ENCODE data around the gene SIN3A.
"Not testable (repeated sequence)": the region's sequence is repeated elsewhere in the genome, so short reads cannot be mapped to it uniquely, and the experiment has no call there.

Gene SIN3A

GRCh38 chr15:75346796-75347221 lies 104.7 kb downstream of the SIN3A start, which contains the start of gene NEIL1:
TSS of gene NEIL1 (plus strand) at chr15:75347039. CDS start at chr15:75348906, 1,867 bp downstream.
- no peaks in the 10 kb centered on the region for H3K9me2 ChIP-seq (replicated peaks; ENCODE audit: low read depth, low read length)
- TF ChIP-seq EZH2phosphoT487 (IDR thresholded peaks at IDR 0.05; ENCODE audit: borderline replicate concordance): no peak
- TF ChIP-seq CTCF (conservative IDR thresholded peaks at IDR 0.05; ENCODE audit: low read length): no peak
- peaks cover 16% of the 10 kb centered on the region; the same call in 1 of the 2 replicates for H3K9me3 ChIP-seq (ENCODE audit: insufficient read depth, low read depth, low read length)
- H3K27me3 ChIP-seq (ENCODE audit: insufficient read depth, low read length, poor library complexity, severe bottlenecking): no peaks in the 10 kb centered on the region
- H2AFZ ChIP-seq (ENCODE audit: low read length): no peak within 1 kb of the TSS
- H3K9ac ChIP-seq (ENCODE audit: low read depth, low read length, poor library complexity, severe bottlenecking): no peak within 1 kb of the TSS
- H3F3A ChIP-seq (ENCODE audit: low read depth): no peaks in the 10 kb centered on the region; the same call in 1 of the 2 replicates
- no peaks in the 10 kb centered on the region for H3K79me2 ChIP-seq (ENCODE audit: insufficient read depth, low read length)
- H4K20me1 ChIP-seq (ENCODE audit: insufficient read depth, low read length, poor library complexity, severe bottlenecking): no peaks in the 10 kb centered on the region
- no peak within 1 kb of the TSS for H3K4me2 ChIP-seq (ENCODE audit: low read depth, low read length, poor library complexity, severe bottlenecking)
- H3K4me1 ChIP-seq (ENCODE audit: insufficient read depth, low read length, poor library complexity, severe bottlenecking): peaks cover 26% of the 10 kb centered on the region
- no peak within 1 kb of the TSS for H3K4me3 ChIP-seq (ENCODE audit: low read length, poor library complexity, severe bottlenecking)
- no peaks in the 10 kb centered on the region for H3K36me3 ChIP-seq (ENCODE audit: insufficient read depth, low read length)

- H3K27me3 ChIP-seq (ENCODE audit: insufficient read depth, low read length, poor library complexity, severe bottlenecking); H3K9ac ChIP-seq (ENCODE audit: low read depth, low read length, poor library complexity, severe bottlenecking); H3K4me2 ChIP-seq (ENCODE audit: low read depth, low read length, poor library complexity, severe bottlenecking): not testable (repeated sequence)
Observed at GRCh38 chr15:75343953-75344352, 107.5 kb downstream of the SIN3A start.

GRCh38 chr15:75342221-75342620 lies 109.3 kb downstream of the SIN3A start:
- Histone ChIP-seq H3K9me2 (replicated peaks; ENCODE audit: low read depth, low read length) (no peaks in the 10 kb centered on the region), H4K20me1 (ENCODE audit: insufficient read depth, low read length, poor library complexity, severe bottlenecking) (no peaks in the 10 kb centered on the region), H3K36me3 (ENCODE audit: insufficient read depth, low read length) (no peaks in the 10 kb centered on the region), H2AFZ (ENCODE audit: low read length) (no peak overlapping the region), H3F3A (ENCODE audit: low read depth) (no peaks in the 10 kb centered on the region; the same call in 1 of the 2 replicates), H3K4me3 (ENCODE audit: low read length, poor library complexity, severe bottlenecking) (no peak overlapping the region), H3K4me1 (ENCODE audit: insufficient read depth, low read length, poor library complexity, severe bottlenecking) (no peaks in the 10 kb centered on the region), H3K9me3 (ENCODE audit: insufficient read depth, low read depth, low read length) (no peaks in the 10 kb centered on the region), H3K27me3 (ENCODE audit: insufficient read depth, low read length, poor library complexity, severe bottlenecking) (no peaks in the 10 kb centered on the region), H3K4me2 (ENCODE audit: low read depth, low read length, poor library complexity, severe bottlenecking) (no peak overlapping the region), H3K9ac (ENCODE audit: low read depth, low read length, poor library complexity, severe bottlenecking) (no peak overlapping the region), H3K79me2 (ENCODE audit: insufficient read depth, low read length) (peaks cover under 1% of the 10 kb centered on the region; the same call in 1 of the 2 replicates)
- TF ChIP-seq EZH2phosphoT487 (IDR thresholded peaks at IDR 0.05; ENCODE audit: borderline replicate concordance): no peak
- TF ChIP-seq CTCF (conservative IDR thresholded peaks at IDR 0.05; ENCODE audit: low read length): no peak

More at GRCh38 chr15:75343953-75344352, 107.5 kb downstream of the SIN3A start:
- not testable (repeated sequence) for H3K9me2 ChIP-seq (replicated peaks; ENCODE audit: low read depth, low read length); H3F3A ChIP-seq (ENCODE audit: low read depth); H3K36me3 ChIP-seq (ENCODE audit: insufficient read depth, low read length); H3K4me3 ChIP-seq (ENCODE audit: low read length, poor library complexity, severe bottlenecking); H4K20me1 ChIP-seq (ENCODE audit: insufficient read depth, low read length, poor library complexity, severe bottlenecking); H2AFZ ChIP-seq (ENCODE audit: low read length); H3K9me3 ChIP-seq (ENCODE audit: insufficient read depth, low read depth, low read length); H3K79me2 ChIP-seq (ENCODE audit: insufficient read depth, low read length); H3K4me1 ChIP-seq (ENCODE audit: insufficient read depth, low read length, poor library complexity, severe bottlenecking)

GRCh38 chr15:75339531-75340240 lies 111.8 kb downstream of the SIN3A start:
- no peak overlapping the region for H3K9ac ChIP-seq (ENCODE audit: low read depth, low read length, poor library complexity, severe bottlenecking)
- H3F3A ChIP-seq (ENCODE audit: low read depth): no peaks in the 10 kb centered on the region
- H3K36me3 ChIP-seq (ENCODE audit: insufficient read depth, low read length): no peaks in the 10 kb centered on the region
- H4K20me1 ChIP-seq (ENCODE audit: insufficient read depth, low read length, poor library complexity, severe bottlenecking): no peaks in the 10 kb centered on the region
- H3K9me3 ChIP-seq (ENCODE audit: insufficient read depth, low read depth, low read length): no peaks in the 10 kb centered on the region
- no peaks in the 10 kb centered on the region for H3K9me2 ChIP-seq (replicated peaks; ENCODE audit: low read depth, low read length)
- TF ChIP-seq CTCF (conservative IDR thresholded peaks at IDR 0.05; ENCODE audit: low read length): no peak
- no peak for TF ChIP-seq EZH2phosphoT487 (IDR thresholded peaks at IDR 0.05; ENCODE audit: borderline replicate concordance)
- no peaks in the 10 kb centered on the region for H3K27me3 ChIP-seq (ENCODE audit: insufficient read depth, low read length, poor library complexity, severe bottlenecking)
- H3K79me2 ChIP-seq (ENCODE audit: insufficient read depth, low read length): peaks cover 16% of the 10 kb centered on the region
- no peak overlapping the region for H3K4me2 ChIP-seq (ENCODE audit: low read depth, low read length, poor library complexity, severe bottlenecking)
- H3K4me3 ChIP-seq (ENCODE audit: low read length, poor library complexity, severe bottlenecking): no peak overlapping the region
- no peak overlapping the region for H2AFZ ChIP-seq (ENCODE audit: low read length)
- H3K4me1 ChIP-seq (ENCODE audit: insufficient read depth, low read length, poor library complexity, severe bottlenecking): peaks cover 10% of the 10 kb centered on the region

All from Loucy (cell line).